ENCODE data around the gene ZKSCAN8. TPM values are rescaled to one million over a fixed set of nuclear protein-coding genes. Genes with fewer than 3 reads are reported as not detected.

The ZKSCAN8 gene
- total RNA-seq, 2 donors from 2014 or later = 12.5 to 14.8 TPM

- H3K4me1 ChIP-seq = no peaks in the 10 kb centered on the region
- 56 to 58% methylated on average over 2 of the region's 2 CpGs for WGBS, 2 donors
- no peaks in the 10 kb centered on the region for H3K36me3 ChIP-seq (replicated peaks in 1 of 2; ENCODE audit: insufficient read depth in 1 of 2, low read depth in 2 of 2)
- intact Hi-C loops (cut with DNase I) = no loop called here
- no peak overlapping the region for H3K4me3 ChIP-seq
- ATAC-seq (no peak), DNase-seq (no peak)
- H3K9me3 ChIP-seq = no peaks in the 10 kb centered on the region
- TF ChIP-seq CTCF (IDR thresholded peaks at IDR 0.05) = no peak
- no peak for TF ChIP-seq POLR2A (IDR thresholded peaks at IDR 0.05)
- no peak overlapping the region for H3K27ac ChIP-seq
- no peaks in the 10 kb centered on the region for H3K27me3 ChIP-seq
Observed at GRCh38 chr6:28171271-28171670, 29.6 kb downstream of the ZKSCAN8 start.

GRCh38 chr6:28172006-28172405, 30.3 kb downstream of the ZKSCAN8 start:
- H3K36me3 ChIP-seq (replicated peaks in 1 of 2; ENCODE audit: insufficient read depth in 1 of 2, low read depth in 2 of 2) = no peaks in the 10 kb centered on the region
- no peaks in the 10 kb centered on the region for H3K4me1 ChIP-seq
- intact Hi-C loops (cut with DNase I) = no loop called here
- 84 to 92% methylated on average over 2 of the region's 2 CpGs for WGBS, 2 donors
- no peak for ATAC-seq
- no peaks in the 10 kb centered on the region for H3K27me3 ChIP-seq
- no peaks in the 10 kb centered on the region for H3K9me3 ChIP-seq
- TF ChIP-seq POLR2A (IDR thresholded peaks at IDR 0.05) (no peak), CTCF (IDR thresholded peaks at IDR 0.05) (no peak)
- H3K27ac ChIP-seq = no peak overlapping the region
- no peak for DNase-seq
- H3K4me3 ChIP-seq = no peak overlapping the region

- ATAC-seq (no peak), DNase-seq (no peak)
- Histone ChIP-seq H3K9me3 (no peaks in the 10 kb centered on the region), H3K4me3 (no peak overlapping the region), H3K27me3 (no peaks in the 10 kb centered on the region), H3K36me3 (replicated peaks in 1 of 2; ENCODE audit: insufficient read depth in 1 of 2, low read depth in 2 of 2) (no peaks in the 10 kb centered on the region), H3K4me1 (no peaks in the 10 kb centered on the region), H3K27ac (no peak overlapping the region)
- WGBS, 2 donors = 81 to 88% methylated on average over 1 of the region's 1 CpG
- intact Hi-C loops (cut with DNase I) = no loop called here
- TF ChIP-seq POLR2A (IDR thresholded peaks at IDR 0.05) (no peak), CTCF (IDR thresholded peaks at IDR 0.05) (no peak)
Observed at GRCh38 chr6:28176373-28176772, 34.7 kb downstream of the ZKSCAN8 start.

- H3K4me3 ChIP-seq = no peak overlapping the region
- DNase-seq (no peak), ATAC-seq (no peak)
- H3K27me3 ChIP-seq = no peaks in the 10 kb centered on the region
- no peak overlapping the region for H3K27ac ChIP-seq
- no peaks in the 10 kb centered on the region for H3K36me3 ChIP-seq (replicated peaks in 1 of 2; ENCODE audit: insufficient read depth in 1 of 2, low read depth in 2 of 2)
- peaks cover 0 to 8% (median 0%) of the 10 kb centered on the region in 3 donors for H3K9me3 ChIP-seq
- intact Hi-C loops (cut with DNase I) = no loop called here
- WGBS, 2 donors = 24 to 45% methylated on average over 1 of the region's 1 CpG
- no peaks in the 10 kb centered on the region for H3K4me1 ChIP-seq
- no peak for TF ChIP-seq CTCF (IDR thresholded peaks at IDR 0.05)
- no peak for TF ChIP-seq POLR2A (IDR thresholded peaks at IDR 0.05)
Observed at GRCh38 chr6:28182255-28182654, 40.6 kb downstream of the ZKSCAN8 start.

GRCh38 chr6:28188111-28188979, 46.7 kb downstream of the ZKSCAN8 start:
- DNase-seq = no peak
- no peak for ATAC-seq
- no peak overlapping the region for H3K27ac ChIP-seq
- TF ChIP-seq CTCF (IDR thresholded peaks at IDR 0.05) = no peak
- no peak for TF ChIP-seq POLR2A (IDR thresholded peaks at IDR 0.05)
- no peaks in the 10 kb centered on the region for H3K36me3 ChIP-seq (replicated peaks in 1 of 2; ENCODE audit: insufficient read depth in 1 of 2, low read depth in 2 of 2)
- intact Hi-C loops (cut with DNase I) = no loop called here
- H3K27me3 ChIP-seq = no peaks in the 10 kb centered on the region
- 63 to 74% methylated on average over 6 of the region's 6 CpGs for WGBS, 2 donors
- no peak overlapping the region for H3K4me3 ChIP-seq
- H3K4me1 ChIP-seq = no peaks in the 10 kb centered on the region
- peaks cover 0 to 36% (median 0%) of the 10 kb centered on the region in 3 donors for H3K9me3 ChIP-seq
